Immature natural killer cell (primary cell): ENCODE results near the gene IHH. TPM values are rescaled to one million over a fixed set of nuclear protein-coding genes. Genes with fewer than 3 reads are reported as not detected.

Source experiments
- DNase-seq, 3 donors: peaks; one replicate each; pipeline ENCODE4 v3.0.0; 2022; ENCODE audit warnings: mixed read lengths in 1 of 3
- H3K27ac Mint-ChIP-seq, 6 donors: one replicate each; pipeline ENCODE4 v1.8.0; 2020; ENCODE audit warnings: mixed read lengths in 6 of 6, mild to moderate bottlenecking in 5 of 6, inconsistent platforms in 4 of 6, moderate library complexity in 3 of 6
- H3K27me3 Mint-ChIP-seq, 3 donors: one replicate each; pipeline ENCODE4 v1.8.0; 2020 to 2021; ENCODE audit warnings: low read depth in 3 of 3, mild to moderate bottlenecking in 3 of 3, mixed read lengths in 3 of 3, moderate library complexity in 3 of 3, inconsistent platforms in 1 of 3
- H3K36me3 Mint-ChIP-seq, 3 donors: one replicate each; pipeline ENCODE4 v1.8.0; 2020; ENCODE audit warnings: mixed read lengths in 3 of 3, inconsistent platforms in 2 of 3, mild to moderate bottlenecking in 2 of 3
- H3K4me1 Mint-ChIP-seq, 2 donors: one replicate each; pipeline ENCODE4 v1.8.0; 2020; ENCODE audit warnings: inconsistent platforms in 2 of 2, mild to moderate bottlenecking in 2 of 2, mixed read lengths in 2 of 2, moderate library complexity in 1 of 2
- H3K4me3 Mint-ChIP-seq, 5 donors: one replicate each; pipeline ENCODE4 v1.8.0; 2020; ENCODE audit warnings: mild to moderate bottlenecking in 5 of 5, mixed read lengths in 5 of 5, inconsistent platforms in 3 of 5, moderate library complexity in 3 of 5
- H3K9me3 Mint-ChIP-seq, 6 donors: one replicate each; pipeline ENCODE4 v1.8.0; 2020; ENCODE audit warnings: mild to moderate bottlenecking in 6 of 6, mixed read lengths in 6 of 6, inconsistent platforms in 4 of 6, moderate library complexity in 3 of 6
- polyA plus RNA-seq, 3 donors: library from polyadenylated mRNA; unstranded; fragments of 300-500 nt; fragmentation: Illumina TruSeq; gene quantifications; one replicate each; pipeline ENCODE4 v1.2.3, GENCODE V29; 2021

IHH gene
- polyA plus RNA-seq, 3 donors from 2014 or later, result not detected

- Mint-ChIP-seq H3K27me3 (peaks cover 1 to 9% (median 8%) of the 10 kb centered on the region in 3 donors), H3K9me3 (no peaks in the 10 kb centered on the region)
- DNase-seq, result no peak
Observed at GRCh38 chr2:219016721-219017120, 44.0 kb downstream of the IHH start.

GRCh38 chr2:219010873-219011272 lies 49.8 kb downstream of the IHH start:
- no peak for DNase-seq
- Mint-ChIP-seq H3K9me3 (no peaks in the 10 kb centered on the region), H3K27me3 (peaks cover 4 to 7% (median 7%) of the 10 kb centered on the region in 3 donors), H3K4me1 (no peaks in the 10 kb centered on the region), H3K36me3 (no peaks in the 10 kb centered on the region), H3K4me3 (no peak overlapping the region), H3K27ac (no peak overlapping the region)

More at GRCh38 chr2:219016721-219017120, 44.0 kb downstream of the IHH start:
- Mint-ChIP-seq H3K4me3 (no peak overlapping the region), H3K27ac (no peak overlapping the region), H3K4me1 (no peaks in the 10 kb centered on the region), H3K36me3 (no peaks in the 10 kb centered on the region)

- DNase-seq, result no peak
- Mint-ChIP-seq H3K27ac (no peak overlapping the region), H3K4me3 (no peak overlapping the region), H3K27me3 (peaks cover 4 to 9% (median 7%) of the 10 kb centered on the region in 3 donors), H3K9me3 (no peaks in the 10 kb centered on the region), H3K36me3 (no peaks in the 10 kb centered on the region), H3K4me1 (no peaks in the 10 kb centered on the region)
Observed at GRCh38 chr2:219010162-219010756, 50.5 kb downstream of the IHH start.

- DNase-seq, result no peak
- Mint-ChIP-seq H3K4me3 (no peak overlapping the region), H3K4me1 (no peaks in the 10 kb centered on the region), H3K27me3 (peaks cover 5 to 11% (median 10%) of the 10 kb centered on the region in 3 donors), H3K9me3 (no peaks in the 10 kb centered on the region), H3K27ac (no peak overlapping the region), H3K36me3 (no peaks in the 10 kb centered on the region)
Observed at GRCh38 chr2:219009294-219009693, 51.4 kb downstream of the IHH start.

Other genes with a start within 250 kb of the IHH start
- not detected for gene PRKAG3, start 229.1 kb downstream of the IHH start, polyA plus RNA-seq
- under 1 TPM in 1 of 3 donors, not detected in 2; 0.22 TPM for gene WNT6, start 201.1 kb downstream of the IHH start, polyA plus RNA-seq
- under 1 TPM in 1 of 3 donors, not detected in 2; 0.19 TPM for gene WNT10A, start 180.1 kb downstream of the IHH start, polyA plus RNA-seq
- not detected for gene CDK5R2, start 101.3 kb downstream of the IHH start, polyA plus RNA-seq
- gene FEV, start 75.7 kb downstream of the IHH start, polyA plus RNA-seq, result not detected
- not detected for gene CRYBA2, start 67.5 kb downstream of the IHH start, polyA plus RNA-seq
- gene CFAP65, start 19.4 kb downstream of the IHH start, polyA plus RNA-seq, result not detected
- 10 to 100 TPM; 19.2 to 33.3 (median 21.9) TPM for gene NHEJ1, start 99.9 kb upstream of the IHH start, polyA plus RNA-seq
- gene SLC23A3, start 109.1 kb upstream of the IHH start, polyA plus RNA-seq, result under 1 TPM in 1 of 3 donors, not detected in 2; 0.29 TPM
- gene CNPPD1, start 116.0 kb upstream of the IHH start, polyA plus RNA-seq, result 100 to 1,000 TPM in 1 of 3 donors, 10 to 100 TPM in 2; 68.2 to 135 (median 92.9) TPM
- 10 to 100 TPM; 51.2 to 88.6 (median 58.6) TPM for gene RETREG2, start 117.4 kb upstream of the IHH start, polyA plus RNA-seq
- 100 to 1,000 TPM in 2 of 3 donors, 10 to 100 TPM in 1; 95.4 to 128 (median 102) TPM for gene ZFAND2B, start 145.9 kb upstream of the IHH start, polyA plus RNA-seq
- 1 to 10 TPM in 2 of 3 donors, under 1 TPM in 1; 0.21 to 3.7 (median 1.2) TPM for gene ABCB6, start 158.0 kb upstream of the IHH start, polyA plus RNA-seq
- gene ATG9A, start 168.7 kb upstream of the IHH start, polyA plus RNA-seq, result 10 to 100 TPM in 2 of 3 donors, 1 to 10 TPM in 1; 8.6 to 31.9 (median 14.8) TPM
- 10 to 100 TPM; 11.5 to 28.6 (median 22.4) TPM for gene ANKZF1, start 168.9 kb upstream of the IHH start, polyA plus RNA-seq
- 1 to 10 TPM in 1 of 3 donors, under 1 TPM in 1, not detected in 1; 0.44 to 1.0 TPM for gene GLB1L, start 184.5 kb upstream of the IHH start, polyA plus RNA-seq
- 10 to 100 TPM; 26.8 to 35.3 (median 27.6) TPM for gene STK16, start 184.6 kb upstream of the IHH start, polyA plus RNA-seq
- gene TUBA4B, start 192.3 kb upstream of the IHH start, polyA plus RNA-seq, result not detected
- gene TUBA4A, start 193.0 kb upstream of the IHH start, polyA plus RNA-seq, result 100 to 1,000 TPM in 2 of 3 donors, 10 to 100 TPM in 1; 88.6 to 137 (median 124) TPM
- gene DNAJB2, start 218.4 kb upstream of the IHH start, polyA plus RNA-seq, result 1 to 10 TPM; 2.8 to 3.6 (median 2.9) TPM
- gene PTPRN, start 248.5 kb upstream of the IHH start, polyA plus RNA-seq, result under 1 TPM in 1 of 3 donors, not detected in 2; 0.41 TPM